ENCODE data around the gene FHL2.
A peak's percentile ranks its signal among the peaks of the same experiment; 100 is the strongest.

FHL2 gene

DNA sequence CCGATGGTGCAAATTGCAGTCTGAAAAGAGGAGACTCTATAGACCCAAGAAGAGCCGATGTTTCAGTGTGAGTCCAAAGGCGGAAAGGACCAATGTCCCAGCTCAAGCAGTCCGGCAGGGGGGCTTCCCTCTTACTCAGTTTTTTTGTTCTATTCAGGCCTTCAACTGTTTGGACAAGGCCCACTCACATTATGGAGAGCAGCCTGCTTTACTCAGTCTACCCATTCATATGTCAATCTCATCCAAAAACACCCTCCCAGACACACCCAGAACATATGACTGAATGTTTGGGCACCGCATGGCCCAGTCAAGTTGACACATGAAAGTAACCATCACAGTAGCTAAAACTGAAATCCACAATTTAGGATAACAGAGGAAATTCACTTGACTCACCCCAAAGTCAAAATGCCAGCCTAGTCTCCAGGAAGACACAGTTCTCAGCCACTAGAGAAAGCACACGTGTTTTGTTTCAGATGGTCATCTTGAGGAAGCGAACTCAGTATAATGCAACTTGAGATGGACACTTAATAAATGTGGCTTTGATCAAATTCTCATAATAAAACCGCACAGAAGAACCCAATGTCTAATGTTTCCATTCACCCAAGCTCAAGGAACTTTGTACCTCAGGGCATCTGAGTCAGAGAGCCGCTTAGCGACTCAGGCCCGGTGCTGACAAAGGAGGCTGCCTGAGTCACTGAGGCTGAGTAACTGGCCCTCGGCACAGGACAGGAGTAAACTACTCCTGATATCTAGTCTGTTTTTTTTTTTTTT, 2.4 kb downstream of the FHL2 start:
- DNase-seq = peak; percentile 80

- no peak for DNase-seq
Measured at GRCh38 chr2:105395691-105396090, 3.2 kb downstream of the FHL2 start.

DNA sequence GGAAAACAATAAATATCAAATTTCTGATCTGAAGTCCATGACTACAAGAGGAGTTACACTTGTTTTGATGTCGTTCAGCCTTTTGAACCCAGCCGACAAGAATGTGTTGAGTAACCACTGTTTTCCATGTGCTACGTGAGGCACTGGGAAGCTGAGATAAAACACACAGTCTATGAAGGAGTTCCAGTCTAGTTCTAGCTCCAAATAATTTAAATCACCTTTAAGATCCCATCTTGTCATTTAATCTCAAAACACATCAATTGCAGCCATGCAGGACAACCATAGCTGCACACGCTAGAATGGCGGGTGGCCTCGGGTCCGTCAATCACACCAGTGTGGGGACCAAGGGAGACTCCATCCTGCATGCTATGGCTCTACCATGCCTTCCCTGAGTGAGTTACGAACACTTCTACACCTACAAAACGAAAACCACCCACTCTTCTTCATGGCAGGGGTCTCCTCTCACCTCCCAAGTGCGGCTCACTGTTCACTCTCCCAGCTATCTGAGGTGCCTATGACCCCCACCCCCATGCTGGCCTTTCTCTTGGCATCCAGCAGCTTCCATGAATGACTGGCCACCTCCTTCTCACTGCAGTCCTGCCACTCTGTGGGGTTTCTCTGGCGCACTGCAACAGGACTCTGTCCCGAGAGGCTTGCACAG, 3.8 kb downstream of the FHL2 start:
- peak; percentile 38 for DNase-seq

GRCh38 chr2:105393373-105394055, 5.3 kb downstream of the FHL2 start:
- no peak for DNase-seq

DNA sequence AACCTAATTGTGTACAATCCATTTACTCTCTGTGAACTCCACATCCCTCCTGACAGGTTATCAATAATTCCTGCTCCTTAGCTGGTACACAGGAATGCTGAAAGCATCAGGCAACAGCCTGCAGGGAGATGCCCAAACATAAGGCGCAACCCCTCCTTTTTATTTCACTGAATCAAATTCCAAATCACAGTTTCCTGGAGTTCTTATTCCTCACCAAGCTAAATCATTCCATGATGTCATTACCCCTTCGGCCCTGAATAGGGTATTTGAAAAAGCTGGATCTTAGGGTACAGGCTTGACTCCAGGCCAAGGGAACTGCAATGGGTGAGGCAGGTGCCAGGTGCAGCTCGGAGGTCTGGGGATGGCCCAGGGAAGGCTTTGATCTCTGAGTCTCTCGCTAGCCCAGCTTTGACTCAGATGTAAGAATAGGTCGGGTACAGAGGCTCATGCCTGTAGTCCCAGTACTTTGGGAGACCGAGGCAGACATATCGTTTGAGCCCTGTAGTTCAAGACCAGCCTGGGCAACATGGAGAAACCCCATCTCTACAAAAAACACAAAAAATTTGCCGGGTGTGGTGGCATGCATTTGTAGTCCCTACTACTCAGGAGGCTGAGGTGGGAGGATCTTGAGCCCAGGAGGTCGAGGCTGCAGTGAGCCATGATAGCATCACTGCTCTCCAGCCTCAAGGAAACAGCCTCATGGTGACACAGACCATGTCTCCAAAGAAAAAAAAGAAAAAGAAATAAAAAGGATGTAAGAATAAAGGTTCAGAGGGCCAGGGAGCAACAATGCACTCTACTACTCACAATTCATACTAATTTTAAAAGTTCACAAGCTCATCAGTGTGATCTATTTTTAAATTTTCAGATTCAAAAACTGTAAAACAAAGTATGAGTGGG, 6.8 kb downstream of the FHL2 start:
- DNase-seq = no peak

DNA sequence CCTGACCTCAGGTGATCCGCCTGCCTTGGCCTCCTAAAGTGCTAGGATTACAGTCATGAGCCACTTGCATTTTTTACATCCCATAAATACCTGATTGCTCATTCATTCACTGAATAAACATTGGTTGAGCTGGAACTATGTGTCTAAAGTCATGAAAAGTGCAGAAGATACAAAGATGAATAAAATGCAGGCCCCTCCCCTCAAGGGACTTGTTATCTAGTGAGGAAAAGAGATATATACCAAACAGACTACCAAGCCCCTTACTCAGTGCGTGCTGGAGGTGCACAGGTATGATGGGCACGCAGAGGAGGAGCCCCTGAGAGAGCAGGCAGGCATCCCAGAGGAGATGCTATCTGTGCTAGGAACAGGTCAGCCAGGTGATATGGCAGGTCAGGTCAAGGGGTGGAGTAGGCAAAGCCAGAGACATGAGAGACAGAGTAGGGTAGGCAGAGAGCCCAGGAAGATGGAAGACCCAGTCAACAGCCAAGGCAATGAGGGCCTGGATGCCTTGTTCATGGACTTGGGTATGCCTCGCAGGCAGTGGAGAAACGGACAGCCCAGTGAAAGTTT, 7.7 kb downstream of the FHL2 start:
- DNase-seq = peak; percentile 68

- DNase-seq = no peak
Measured at GRCh38 chr2:105390454-105390853, 8.4 kb downstream of the FHL2 start.

- peak; percentile 78 for DNase-seq
Measured at GRCh38 chr2:105388971-105389381, 9.9 kb downstream of the FHL2 start.

DNA sequence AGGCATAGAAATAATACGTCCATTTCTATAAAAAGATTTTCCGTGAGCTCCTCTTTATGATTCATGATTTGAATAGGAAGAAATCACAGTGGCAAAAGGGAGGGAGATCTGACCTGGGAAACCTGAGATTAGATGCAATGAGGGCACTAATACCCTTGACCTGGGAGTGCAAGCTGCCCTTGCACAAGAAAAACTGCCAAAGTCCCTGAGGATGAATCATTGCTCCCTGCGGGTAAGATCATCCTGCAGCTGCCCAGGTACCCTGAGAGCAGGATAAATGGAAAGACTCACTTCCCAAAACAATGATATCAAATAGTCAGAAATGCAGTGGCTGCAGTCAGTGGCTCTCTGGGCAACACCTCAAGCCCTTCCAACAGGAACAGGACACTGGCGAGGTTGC, 11.6 kb downstream of the FHL2 start:
- no peak for DNase-seq

GRCh38 chr2:105385731-105386540, 12.9 kb downstream of the FHL2 start:
- DNase-seq = no peak

DNA sequence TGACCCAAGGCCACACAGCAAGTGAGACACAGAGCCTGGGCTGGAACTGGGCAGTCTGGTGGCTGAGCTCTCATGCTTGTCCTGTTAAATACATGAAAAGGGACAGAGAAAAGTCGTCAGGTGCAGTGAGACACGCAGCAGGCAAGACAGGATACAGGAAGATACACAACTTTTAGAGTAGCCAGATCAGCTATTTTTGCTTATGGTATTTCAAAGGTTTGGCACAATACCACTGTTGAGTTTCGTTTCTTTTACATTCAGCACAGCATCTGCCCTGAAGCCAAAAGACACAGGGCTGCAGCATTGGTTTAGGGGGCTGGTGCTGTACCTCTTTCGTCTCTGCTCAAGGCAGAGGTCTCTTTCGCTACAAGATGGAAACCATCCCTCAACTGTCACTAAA, 14.0 kb downstream of the FHL2 start:
- DNase-seq = no peak

DNA sequence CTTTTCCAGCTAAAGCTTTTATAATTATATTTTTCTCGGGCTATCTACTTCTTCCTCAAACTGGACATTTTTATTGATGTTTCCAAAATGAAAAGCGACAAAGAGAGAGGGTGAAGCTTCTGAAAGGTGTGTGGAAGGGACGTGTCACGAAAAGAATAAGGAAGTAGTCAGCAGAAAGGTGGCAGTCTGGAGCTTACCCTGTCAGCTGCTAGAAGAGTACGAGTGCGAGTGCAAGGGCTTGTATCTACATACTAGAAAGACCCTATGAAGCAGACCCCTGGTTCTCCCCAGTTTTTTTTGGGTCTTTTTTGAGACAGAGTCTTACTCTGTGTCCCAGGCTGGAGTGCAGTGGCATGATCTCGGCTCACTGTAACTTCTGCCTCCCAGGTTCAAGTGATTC, 14.6 kb downstream of the FHL2 start:
- no peak for DNase-seq

GRCh38 chr2:105383432-105384166, 15.3 kb downstream of the FHL2 start:
- no peak for DNase-seq

DNA sequence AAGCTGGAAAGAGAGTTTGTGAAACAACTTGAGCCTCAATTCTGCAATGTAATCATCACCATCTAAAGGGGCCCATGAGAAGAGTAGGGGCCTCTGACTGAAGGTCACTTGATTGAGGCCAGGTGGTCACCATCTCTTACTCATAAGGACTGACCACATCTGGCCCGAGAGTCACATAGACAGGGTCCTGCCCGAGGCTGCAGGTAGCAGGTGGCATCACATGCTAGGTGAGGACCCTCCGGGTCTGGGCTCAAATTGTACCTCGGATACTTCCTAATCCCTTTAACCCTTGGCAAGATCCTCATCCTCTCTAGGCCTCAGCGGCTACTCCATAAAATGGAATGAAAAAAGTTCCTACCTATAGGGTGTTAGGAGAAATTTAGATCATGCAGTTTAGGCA, 16.7 kb downstream of the FHL2 start:
- no peak for DNase-seq

DNA sequence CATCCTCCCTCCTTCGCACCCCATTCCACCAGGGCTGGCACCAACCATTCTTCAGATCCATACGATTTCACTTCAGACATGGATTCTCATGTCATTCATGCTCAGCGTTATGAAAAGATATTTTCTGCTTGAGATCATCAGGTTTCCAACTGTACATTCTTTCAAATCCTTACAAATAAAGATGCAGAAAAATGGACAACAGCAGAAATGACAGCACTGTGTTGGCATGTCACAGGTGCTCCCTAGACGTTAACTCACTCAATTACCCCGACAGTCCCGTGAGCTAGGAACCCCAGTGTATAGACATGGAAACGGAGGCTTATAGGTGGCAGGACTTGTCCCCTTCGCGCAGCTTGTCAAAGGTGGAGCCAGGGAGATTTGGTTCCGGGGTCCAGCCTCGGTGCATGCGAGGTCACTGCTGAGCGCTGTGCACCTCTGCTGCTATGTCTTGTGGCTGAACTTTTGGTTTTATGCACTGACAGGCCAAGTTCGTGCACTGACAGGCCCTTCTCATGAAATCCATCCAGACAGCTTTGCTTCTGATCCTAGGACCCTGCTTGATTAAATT, 17.7 kb downstream of the FHL2 start:
- no peak for DNase-seq

DNA sequence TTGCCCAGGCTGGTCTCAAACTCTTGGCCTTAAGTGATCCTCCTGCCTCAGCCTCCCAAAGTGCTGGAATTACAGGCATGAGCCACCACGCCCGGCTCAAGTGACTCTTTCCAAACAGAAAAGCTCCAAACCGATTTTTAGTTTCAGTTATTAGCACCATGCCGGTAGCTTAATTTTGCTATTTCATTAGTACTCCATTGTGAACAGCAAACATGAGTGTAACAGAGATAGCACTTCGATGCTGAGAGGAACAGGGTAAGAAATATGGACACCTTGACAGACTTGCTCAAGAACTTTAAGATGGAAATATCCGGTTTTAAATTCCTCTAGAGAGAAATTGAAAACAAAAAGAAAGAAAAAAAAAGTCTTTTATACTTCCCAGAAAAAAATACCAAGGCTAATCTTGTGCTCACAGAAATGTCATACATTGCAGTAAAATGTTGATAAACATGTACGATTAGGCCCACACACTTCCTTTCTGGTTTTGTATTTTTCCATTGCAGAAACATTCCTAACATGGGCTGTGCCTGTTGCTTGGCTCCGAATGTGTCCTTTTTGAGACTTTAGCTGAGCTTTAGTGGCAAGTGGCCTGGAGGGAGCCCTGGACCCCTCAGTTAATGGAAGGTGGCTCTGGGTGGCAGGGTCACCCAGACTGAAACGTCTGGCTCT, 18.3 kb downstream of the FHL2 start:
- DNase-seq = no peak

DNA sequence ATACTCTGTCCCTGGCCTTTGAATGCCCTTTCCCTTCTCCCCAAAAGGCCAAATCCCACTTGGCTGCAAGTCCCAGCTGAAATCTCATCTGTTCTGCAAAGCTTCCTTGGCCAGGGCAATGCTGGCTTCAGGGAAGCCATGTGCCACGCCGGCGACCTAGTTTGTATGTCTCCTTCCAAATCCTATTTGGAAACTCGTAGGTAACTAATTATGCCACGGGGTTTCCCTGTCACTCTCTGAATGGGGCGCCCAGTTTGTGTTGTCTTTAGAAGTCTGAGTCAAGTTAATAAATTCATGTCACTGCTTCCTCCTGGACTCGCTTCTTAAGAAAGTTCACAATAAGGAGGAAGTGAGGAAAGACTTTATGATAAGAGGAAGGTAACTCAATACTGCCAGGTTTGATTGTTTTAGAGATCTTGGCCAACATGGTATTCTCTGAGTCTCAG, 19.1 kb downstream of the FHL2 start:
- no peak for DNase-seq

DNA sequence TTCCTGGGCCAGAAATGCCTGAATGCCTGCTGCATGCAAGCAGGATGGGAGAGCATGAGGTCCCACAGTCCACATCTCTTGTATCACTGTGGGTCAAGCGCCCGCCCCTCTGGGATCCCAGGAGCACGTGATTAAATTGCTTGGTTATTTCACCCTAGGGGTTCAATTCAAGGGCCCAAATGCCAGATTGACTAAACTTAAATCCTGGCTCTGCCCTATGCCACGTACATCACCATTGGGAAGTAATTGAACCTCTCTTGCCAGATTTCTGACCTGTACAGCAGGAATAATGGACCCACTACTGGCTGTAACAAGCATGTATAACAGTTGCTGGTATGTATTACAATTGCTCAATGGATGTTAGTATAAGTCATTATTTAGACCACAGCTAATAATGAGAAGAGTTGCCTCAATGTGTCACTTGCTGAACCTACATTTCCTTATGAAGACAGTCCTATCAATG, 19.9 kb downstream of the FHL2 start:
- no peak for DNase-seq

GRCh38 chr2:105378276-105378840, 20.5 kb downstream of the FHL2 start:
- no peak for DNase-seq

- no peak for DNase-seq
Measured at GRCh38 chr2:105377871-105378270, 21.0 kb downstream of the FHL2 start.

All from kidney glomerular epithelial cell (primary cell).